HepG2 (cell line): ENCODE data around the gene RTEL1. TPM values are rescaled to one million over a fixed set of nuclear protein-coding genes. Genes with fewer than 3 reads are reported as not detected.

ENCODE experiments used
- ARHGAP35 ChIP-seq: sonication (generic); formaldehyde crosslinking; IDR thresholded peaks from 2 replicates; pipeline ENCODE4 v1.9.0; 2022; ENCODE audit warnings: mild to moderate bottlenecking, inconsistent platforms, moderate library complexity, missing genetic modification reagents, borderline replicate concordance
- HINFP ChIP-seq: sonication (generic); formaldehyde crosslinking; IDR thresholded peaks from 2 replicates; pipeline ENCODE4 v1.4.0; 2020; ENCODE audit warnings: low read depth, mild to moderate bottlenecking, missing genetic modification reagents
- HMGXB3 ChIP-seq: sonication (generic); formaldehyde crosslinking; IDR thresholded peaks from 2 replicates; pipeline ENCODE4 v1.4.0; 2020; ENCODE audit warnings: missing genetic modification reagents, borderline replicate concordance
- ISX ChIP-seq: sonication (generic); formaldehyde crosslinking; conservative IDR thresholded peaks from 2 replicates; pipeline ENCODE4 v1.5.0; 2020; ENCODE audit warnings: missing genetic modification reagents
- MAFK ChIP-seq, 2 experiments: IDR thresholded peaks in 1 of 2; conservative IDR thresholded peaks in 1 of 2; 2 replicates each; pipeline ENCODE4 v1.6.1; 2011; ENCODE audit warnings: improper control_type of control experiment in 2 of 2, low read length in 2 of 2
- NCOA2 ChIP-seq: sonication (generic); formaldehyde crosslinking; IDR thresholded peaks from 2 replicates; pipeline ENCODE4 v1.8.0; 2022; ENCODE audit warnings: inconsistent platforms
- NFIC ChIP-seq: IDR thresholded peaks from 2 replicates; pipeline ENCODE4 v1.6.1; 2012; ENCODE audit warnings: mild to moderate bottlenecking, low read length, inconsistent platforms
- PRPF4 ChIP-seq: fragments of 200-400 bp; formaldehyde crosslinking; IDR thresholded peaks from 2 replicates; pipeline ENCODE4 v1.6.1; 2016; ENCODE audit warnings: low read length, low read depth; ENCODE audit not compliant: poor library complexity, severe bottlenecking
- RARG ChIP-seq: sonication (generic); formaldehyde crosslinking; IDR thresholded peaks from 2 replicates; pipeline ENCODE4 v1.4.0; 2020; ENCODE audit warnings: low read depth, mild to moderate bottlenecking, missing genetic modification reagents
- REPIN1 ChIP-seq: sonication (generic); formaldehyde crosslinking; IDR thresholded peaks from 2 replicates; pipeline ENCODE4 v1.8.0; 2022; ENCODE audit warnings: missing genetic modification reagents, low read depth, mild to moderate bottlenecking, borderline replicate concordance
- RNF2 ChIP-seq: fragments of 450-650 bp; conservative IDR thresholded peaks from 2 replicates; pipeline ENCODE4 v1.6.1; 2016; ENCODE audit warnings: low read depth
- RXRB ChIP-seq: IDR thresholded peaks from 2 replicates; pipeline ENCODE4 v1.6.1; 2016; ENCODE audit warnings: borderline replicate concordance, missing genetic modification reagents, missing compliant biosample characterization
- ZGPAT ChIP-seq: IDR thresholded peaks from 2 replicates; pipeline ENCODE4 v1.6.1; 2016; ENCODE audit warnings: mild to moderate bottlenecking
- ZNF3 ChIP-seq: IDR thresholded peaks from 2 replicates; pipeline ENCODE4 v1.7.0; 2017; ENCODE audit warnings: inconsistent platforms
- ZNF513 ChIP-seq: sonication (generic); formaldehyde crosslinking; conservative IDR thresholded peaks from 2 replicates; pipeline ENCODE4 v1.5.0; 2020; ENCODE audit warnings: missing genetic modification reagents
- ZNF574 ChIP-seq: sonication (generic); formaldehyde crosslinking; IDR thresholded peaks from 2 replicates; pipeline ENCODE4 v1.4.0; 2020; ENCODE audit warnings: missing genetic modification reagents
- ZNF652 ChIP-seq: IDR thresholded peaks from 2 replicates; pipeline ENCODE4 v1.6.1; 2016; ENCODE audit warnings: low read depth, borderline replicate concordance
- polyA plus RNA-seq, 8 experiments: library from polyadenylated mRNA; depleted of rRNA in 3 of 8; stranded (reverse) in 7 of 8; unstranded in 1 of 8; fragments of >200 nt; fragmentation: Illumina TruSeq in 4 of 8; extraction: Trizol in 4 of 8; gene quantifications; 2 replicates each; pipeline versions ENCODE4 v1.2.1 to v1.2.3, GENCODE V29; 2011 to 2016; ENCODE audit warnings: low read depth in 4 of 8, missing spikeins in 1 of 8, mixed read lengths in 1 of 8; ENCODE audit not compliant: insufficient read depth in 1 of 8
- total RNA-seq, 5 experiments: library from RNA; depleted of rRNA; stranded (reverse); fragments of >200 nt; fragmentation: Illumina TruSeq; extraction: Trizol; gene quantifications; 2 replicates each; pipeline ENCODE4 v1.2.3, GENCODE V29; 2016; ENCODE audit warnings: low read depth in 1 of 5

The RTEL1 gene
- total and polyA plus RNA-seq, 2 of the 13 experiments (the other 11 are each of a cell fraction or from before 2014, with no cell fraction given): 21.8 to 36.4 TPM

- TF ChIP-seq ZGPAT (CRISPR knock-in tag) (peak; percentile 98), ARHGAP35 (CRISPR knock-in tag) (peak; percentile 94; the same call in 1 of the 2 replicates), HINFP (CRISPR knock-in tag) (no peak; the same call in 1 of the 2 replicates), NCOA2 (peak; percentile 87), ZNF652 (no peak; the same call in 1 of the 2 replicates), PRPF4 (no peak), ISX (0 out of 2 replicates have a peak, but pooled peaks have one; percentile 53), RNF2 (no peak), RARG (CRISPR knock-in tag) (no peak), NFIC (0 out of 2 replicates have a peak, but pooled peaks have one; percentile 50), RXRB (peak; percentile 95), HMGXB3 (CRISPR knock-in tag) (peak; percentile 89), MAFK (conservative IDR thresholded peaks at IDR 0.05 in 1 of 2, IDR thresholded peaks at IDR 0.05 in 1 of 2; ENCODE audit: low read length in 2 of 2) (no peak), ZNF3 (CRISPR knock-in tag) (no peak), REPIN1 (peak; percentile 96), ZNF574 (CRISPR knock-in tag) (peak; percentile 94), ZNF513 (CRISPR knock-in tag) (0 out of 2 replicates have a peak, but pooled peaks have one; percentile 64)
These were observed 82.7 kb downstream of the RTEL1 start (continued) for GRCh38 chr20:63740627-63741353.
